GM12872 (cell line): ENCODE measurements around the gene KCNC2.

Source experiments
- TF ChIP-seq, protein P1 (sequence below): IDR thresholded peaks from 3 replicates; pipeline ENCODE4 v1.5.1; 2011; ENCODE audit warnings: low read depth, mild to moderate bottlenecking, low read length, moderate library complexity; ENCODE audit not compliant: insufficient read depth

KCNC2 gene

DNA sequence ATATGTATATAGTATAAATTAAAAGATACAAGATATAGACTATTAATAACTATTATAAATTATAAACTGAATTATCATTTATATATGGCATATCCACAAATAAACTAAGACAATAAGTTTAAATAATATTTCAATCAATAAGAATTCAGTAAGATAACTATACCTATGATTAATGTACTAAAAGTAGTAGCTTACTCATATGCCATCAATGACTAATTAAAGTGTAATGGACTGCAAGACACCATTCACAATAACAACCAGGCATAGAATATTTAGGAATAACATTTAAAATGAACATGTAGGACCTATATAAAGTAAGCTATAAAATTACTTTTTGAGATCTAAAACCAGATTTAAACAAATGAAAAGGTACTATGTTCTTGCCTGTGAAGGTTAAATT, 18.8 kb downstream of the KCNC2 start:
- TF ChIP-seq, protein P1, sequence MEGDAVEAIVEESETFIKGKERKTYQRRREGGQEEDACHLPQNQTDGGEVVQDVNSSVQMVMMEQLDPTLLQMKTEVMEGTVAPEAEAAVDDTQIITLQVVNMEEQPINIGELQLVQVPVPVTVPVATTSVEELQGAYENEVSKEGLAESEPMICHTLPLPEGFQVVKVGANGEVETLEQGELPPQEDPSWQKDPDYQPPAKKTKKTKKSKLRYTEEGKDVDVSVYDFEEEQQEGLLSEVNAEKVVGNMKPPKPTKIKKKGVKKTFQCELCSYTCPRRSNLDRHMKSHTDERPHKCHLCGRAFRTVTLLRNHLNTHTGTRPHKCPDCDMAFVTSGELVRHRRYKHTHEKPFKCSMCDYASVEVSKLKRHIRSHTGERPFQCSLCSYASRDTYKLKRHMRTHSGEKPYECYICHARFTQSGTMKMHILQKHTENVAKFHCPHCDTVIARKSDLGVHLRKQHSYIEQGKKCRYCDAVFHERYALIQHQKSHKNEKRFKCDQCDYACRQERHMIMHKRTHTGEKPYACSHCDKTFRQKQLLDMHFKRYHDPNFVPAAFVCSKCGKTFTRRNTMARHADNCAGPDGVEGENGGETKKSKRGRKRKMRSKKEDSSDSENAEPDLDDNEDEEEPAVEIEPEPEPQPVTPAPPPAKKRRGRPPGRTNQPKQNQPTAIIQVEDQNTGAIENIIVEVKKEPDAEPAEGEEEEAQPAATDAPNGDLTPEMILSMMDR: no peak

- TF ChIP-seq, protein P1: no peak
Observed at GRCh38 chr12:75184516-75184915, 25.1 kb downstream of the KCNC2 start.

GRCh38 chr12:75183967-75184366, 25.7 kb downstream of the KCNC2 start:
- TF ChIP-seq, protein P1: no peak

GRCh38 chr12:75177997-75178396, 31.6 kb downstream of the KCNC2 start:
- TF ChIP-seq, protein P1: no peak

- TF ChIP-seq, protein P1: no peak
Observed at GRCh38 chr12:75172611-75173010, 37.0 kb downstream of the KCNC2 start.

DNA sequence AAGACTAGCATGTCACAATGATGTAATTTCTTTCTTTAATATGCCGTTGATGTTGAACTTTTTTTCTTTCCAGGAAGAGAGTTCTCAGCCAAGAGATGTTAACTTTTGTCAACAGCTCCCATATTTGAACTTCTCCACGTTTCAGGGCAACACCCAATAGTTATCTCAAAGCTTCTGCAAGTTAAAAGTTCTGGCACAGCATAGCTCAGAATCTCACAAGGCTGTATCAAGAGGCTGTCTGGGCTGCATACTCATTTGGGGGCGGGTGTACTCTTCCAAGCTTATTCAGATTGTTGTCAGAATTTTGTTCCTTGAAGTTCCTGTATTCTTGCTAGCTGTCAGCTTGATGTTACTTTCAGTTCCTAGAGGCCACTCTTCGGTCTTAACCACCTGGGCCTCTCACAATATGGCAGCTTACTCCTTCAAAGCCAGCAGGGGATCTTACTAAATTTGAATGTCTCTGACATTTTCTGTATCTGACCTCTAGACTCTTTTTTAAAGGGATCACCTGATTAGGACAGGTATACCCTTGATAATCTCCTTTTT, 38.9 kb downstream of the KCNC2 start:
- TF ChIP-seq, protein P1: no peak

DNA sequence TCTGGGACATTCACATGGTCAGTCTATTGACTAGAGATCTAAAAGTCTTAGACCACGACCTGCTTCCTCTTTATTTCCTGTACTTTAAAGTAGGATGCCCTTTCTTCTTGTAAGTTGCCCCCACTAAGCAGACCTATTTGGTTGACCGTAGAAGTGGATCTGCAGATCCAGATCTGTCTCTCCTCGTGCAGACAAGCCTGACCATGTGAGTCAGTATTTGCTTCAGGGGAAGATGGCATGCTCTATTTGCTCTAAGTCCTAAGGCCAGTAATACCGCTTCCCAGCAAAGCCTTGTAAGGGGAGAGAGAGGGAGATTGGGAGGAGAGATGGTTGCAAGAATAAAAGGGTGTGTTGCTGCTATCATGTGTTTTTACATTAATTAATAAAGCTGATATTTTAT, 46.8 kb downstream of the KCNC2 start:
- TF ChIP-seq, protein P1: no peak
